Caco-2 (cell line): ENCODE results near the gene PAPOLG. TPM values are rescaled to one million over a fixed set of nuclear protein-coding genes. Genes with fewer than 3 reads are reported as not detected.

Experiments used
- BruUV-seq: library from RNA; stranded (reverse); fragments of 400-500 nt; replicated peaks from 2 replicates; lab custom pipeline; 2021; lab: Mats Ljungman, UMichigan
- CTCF ChIA-PET: fragments of 300-600 bp; sonication (Branson Sonifier 250); formaldehyde crosslinking; loops from one replicate; lab custom pipeline; 2022; ENCODE audit warnings: antibody characterized with exemption; lab: Charles Lee
- POLR2A ChIA-PET: fragments of 300-600 bp; sonication (Branson Sonifier 250); formaldehyde crosslinking; loops from one replicate; lab custom pipeline; 2022; ENCODE audit warnings: antibody characterized with exemption; lab: Charles Lee
- DNase-seq, 2 experiments: peaks; one replicate each; pipeline versions ENCODE4 v3.0.0 to v3.0.0-alpha.2; 2020 to 2022
- H3K27me3 ChIP-seq: replicated peaks from 2 replicates; pipeline ENCODE4 v1.6.0; 2011; ENCODE audit warnings: low read length; ENCODE audit not compliant: control insufficient read depth, insufficient read depth
- H3K36me3 ChIP-seq: 2 replicates; pipeline ENCODE4 v1.5.1; 2011; ENCODE audit warnings: low read length; ENCODE audit not compliant: control insufficient read depth, insufficient read depth
- H3K4me1 ChIP-seq: fragments of 250-450 bp; sonication (Bioruptor Pico); 2 replicates; pipeline ENCODE4 v1.5.1; 2020; ENCODE audit warnings: mild to moderate bottlenecking
- H3K4me3 ChIP-seq: 2 replicates; pipeline ENCODE4 v1.5.1; 2011; ENCODE audit warnings: low read depth, mild to moderate bottlenecking, control low read depth, low read length
- H3K9me3 ChIP-seq: fragments of 250-450 bp; sonication (Bioruptor Pico); 2 replicates; pipeline ENCODE4 v1.5.1; 2020; ENCODE audit warnings: mild to moderate bottlenecking, moderate library complexity
- H3K27ac Mint-ChIP-seq: one replicate; pipeline ENCODE4 v1.8.0; 2022; ENCODE audit warnings: mixed read lengths; ENCODE audit not compliant: unreplicated experiment
- H3K27me3 Mint-ChIP-seq: one replicate; pipeline ENCODE4 v1.8.0; 2022; ENCODE audit warnings: mixed read lengths; ENCODE audit not compliant: insufficient read depth, unreplicated experiment
- H3K36me3 Mint-ChIP-seq: one replicate; pipeline ENCODE4 v1.8.0; 2022; ENCODE audit warnings: mild to moderate bottlenecking, mixed read lengths; ENCODE audit not compliant: insufficient read depth, unreplicated experiment
- H3K4me1 Mint-ChIP-seq: one replicate; pipeline ENCODE4 v1.8.0; 2022; ENCODE audit warnings: low read depth, mixed read lengths; ENCODE audit not compliant: unreplicated experiment
- H3K4me3 Mint-ChIP-seq: one replicate; pipeline ENCODE4 v1.8.0; 2022; ENCODE audit warnings: mild to moderate bottlenecking, moderate library complexity, mixed read lengths; ENCODE audit not compliant: unreplicated experiment
- H3K9me3 Mint-ChIP-seq: one replicate; pipeline ENCODE4 v1.8.0; 2022; ENCODE audit warnings: mixed read lengths; ENCODE audit not compliant: unreplicated experiment
- CTCF ChIP-seq, 2 experiments: fragments of 200-600 bp in 1 of 2; IDR thresholded peaks; 1 replicate in 1 of 2; 2 replicates in 1 of 2; pipeline versions ENCODE4 v1.5.1 to v1.8.0; 2011 to 2022; ENCODE audit warnings: antibody characterized with exemption in 1 of 2, control low read depth in 1 of 2, inconsistent platforms in 1 of 2, low read depth in 1 of 2, low read length in 1 of 2, mild to moderate bottlenecking in 1 of 2, moderate library complexity in 1 of 2; ENCODE audit not compliant: insufficient read depth in 1 of 2, severe bottlenecking in 1 of 2, unreplicated experiment in 1 of 2
- intact Hi-C: fragments of 100-400 bp; cut with micrococcal nuclease; formaldehyde crosslinking; loops from one replicate; pipeline ENCODE4 v1.10.0; 2022; ENCODE audit not compliant: unreplicated experiment
- total RNA-seq: library from RNA; stranded (reverse); gene quantifications from 2 replicates; pipeline ENCODE4 v1.2.3, GENCODE V29; 2022

The PAPOLG gene
- total RNA-seq, 1 experiment from 2014 or later = 14.4 TPM

GRCh38 chr2:60771508-60771907 lies 15.4 kb downstream of the PAPOLG start:
- no peaks in the 10 kb centered on the region for H3K27me3 ChIP-seq
- H3K4me3 Mint-ChIP-seq = no peak overlapping the region
- no peaks in the 10 kb centered on the region for H3K27me3 Mint-ChIP-seq
- BruUV-seq = no TSS peak
- no peak for TF ChIP-seq CTCF (IDR thresholded peaks at IDR 0.05; ENCODE audit: insufficient read depth in 1 of 2, low read depth in 1 of 2, low read length in 1 of 2, severe bottlenecking in 1 of 2, unreplicated experiment in 1 of 2)
- intact Hi-C loops = no loop called here
- no peaks in the 10 kb centered on the region for H3K36me3 ChIP-seq
- no peaks in the 10 kb centered on the region for H3K4me1 ChIP-seq
- no peak overlapping the region for H3K27ac Mint-ChIP-seq
- no peaks in the 10 kb centered on the region for H3K4me1 Mint-ChIP-seq
- no peak overlapping the region for H3K4me3 ChIP-seq
- peaks cover 66% of the 10 kb centered on the region for H3K36me3 Mint-ChIP-seq
- no peaks in the 10 kb centered on the region for H3K9me3 ChIP-seq
- POLR2A ChIA-PET = no interaction called here
- no peak for DNase-seq
- no peaks in the 10 kb centered on the region for H3K9me3 Mint-ChIP-seq
- CTCF ChIA-PET = interaction anchor here (1.5 kb wide), 1 partner anchor 15 kb away, joined by 3 read pairs; the partner anchor contains the start of gene PAPOLG

- no peaks in the 10 kb centered on the region for H3K27me3 Mint-ChIP-seq
- Histone ChIP-seq H3K27me3 (no peaks in the 10 kb centered on the region), H3K4me1 (no peaks in the 10 kb centered on the region), H3K9me3 (no peaks in the 10 kb centered on the region), H3K36me3 (no peaks in the 10 kb centered on the region), H3K4me3 (no peak overlapping the region)
- DNase-seq = no peak
- ChIA-PET POLR2A (no interaction called here), CTCF (no interaction called here)
- intact Hi-C loops = loop anchor here (5.0 kb wide), 1 partner anchor 68 kb away; no protein-coding TSS in a partner anchor
- H3K27ac Mint-ChIP-seq = no peak overlapping the region
- H3K4me1 Mint-ChIP-seq = no peaks in the 10 kb centered on the region
- H3K36me3 Mint-ChIP-seq = peaks cover 68% of the 10 kb centered on the region
- TF ChIP-seq CTCF (IDR thresholded peaks at IDR 0.05; ENCODE audit: insufficient read depth in 1 of 2, low read depth in 1 of 2, low read length in 1 of 2, severe bottlenecking in 1 of 2, unreplicated experiment in 1 of 2) = no peak
- H3K4me3 Mint-ChIP-seq = no peak overlapping the region
- H3K9me3 Mint-ChIP-seq = no peaks in the 10 kb centered on the region
- no TSS peak for BruUV-seq
These were observed 19.1 kb downstream of the PAPOLG start for GRCh38 chr2:60775048-60775639.

- intact Hi-C loops = loop anchor here (5.0 kb wide), 1 partner anchor 71 kb away; no protein-coding TSS in a partner anchor
- no TSS peak for BruUV-seq
- Histone ChIP-seq H3K36me3 (no peaks in the 10 kb centered on the region), H3K27me3 (no peaks in the 10 kb centered on the region), H3K4me3 (no peak overlapping the region), H3K4me1 (no peaks in the 10 kb centered on the region), H3K9me3 (no peaks in the 10 kb centered on the region)
- Mint-ChIP-seq H3K4me1 (no peaks in the 10 kb centered on the region), H3K9me3 (no peaks in the 10 kb centered on the region), H3K36me3 (peaks cover 80% of the 10 kb centered on the region), H3K27ac (no peak overlapping the region), H3K4me3 (no peak overlapping the region), H3K27me3 (no peaks in the 10 kb centered on the region)
- CTCF ChIA-PET = no interaction called here
- TF ChIP-seq CTCF (IDR thresholded peaks at IDR 0.05; ENCODE audit: insufficient read depth in 1 of 2, low read depth in 1 of 2, low read length in 1 of 2, severe bottlenecking in 1 of 2, unreplicated experiment in 1 of 2) = no peak
- DNase-seq = no peak
- POLR2A ChIA-PET = no interaction called here
These were observed 22.3 kb downstream of the PAPOLG start for GRCh38 chr2:60778352-60778751.
